HEK293T (cell line): ENCODE data around the gene LINC01488.

Experiments used
- CTCF ChIA-PET: fragments of 350-600 bp; formaldehyde crosslinking; extraction: SDS; loops from one replicate; lab custom pipeline; 2021; ENCODE audit warnings: antibody characterized with exemption, inconsistent platforms; lab: Yijun Ruan, JAX
- POLR2A ChIA-PET: fragments of 350-600 bp; formaldehyde crosslinking; extraction: SDS; loops from one replicate; lab custom pipeline; 2020; ENCODE audit warnings: antibody characterized with exemption, inconsistent platforms; lab: Yijun Ruan, JAX
- DNase-seq: peaks from one replicate; pipeline ENCODE4 v3.0.0; 2012; ENCODE audit warnings: mixed read lengths; ENCODE audit errors: extremely low spot score
- ARNT ChIP-seq: fragments of 450-650 bp; IDR thresholded peaks from 2 replicates; pipeline ENCODE4 v1.6.1; 2017; ENCODE audit warnings: mild to moderate bottlenecking
- BHLHE40 ChIP-seq: fragments of 450-650 bp; IDR thresholded peaks from 2 replicates; pipeline ENCODE4 v1.6.1; 2016; ENCODE audit warnings: mild to moderate bottlenecking, moderate library complexity, borderline replicate concordance
- CTBP1 ChIP-seq: fragments of 450-650 bp; IDR thresholded peaks from 2 replicates; pipeline ENCODE4 v1.6.1; 2016; ENCODE audit warnings: borderline replicate concordance
- ELF4 ChIP-seq: fragments of 450-650 bp; IDR thresholded peaks from 2 replicates; pipeline ENCODE4 v1.6.1; 2017; ENCODE audit warnings: antibody characterized with exemption
- FOXA1 ChIP-seq: fragments of 450-650 bp; IDR thresholded peaks from 2 replicates; pipeline ENCODE4 v1.6.1; 2016; ENCODE audit warnings: mild to moderate bottlenecking
- FOXK2 ChIP-seq: fragments of 450-650 bp; IDR thresholded peaks from 2 replicates; pipeline ENCODE4 v1.6.1; 2016; ENCODE audit warnings: mild to moderate bottlenecking
- FOXM1 ChIP-seq: fragments of 450-650 bp; IDR thresholded peaks from 2 replicates; pipeline ENCODE4 v1.6.1; 2017; ENCODE audit warnings: mild to moderate bottlenecking, borderline replicate concordance
- HDGF ChIP-seq: fragments of 450-650 bp; IDR thresholded peaks from 2 replicates; pipeline ENCODE4 v1.6.1; 2017; ENCODE audit warnings: antibody characterized with exemption, borderline replicate concordance
- L3MBTL2 ChIP-seq: fragments of 450-650 bp; conservative IDR thresholded peaks from 2 replicates; pipeline ENCODE4 v1.6.1; 2016; ENCODE audit warnings: mild to moderate bottlenecking
- LEF1 ChIP-seq: fragments of 450-650 bp; IDR thresholded peaks from 2 replicates; pipeline ENCODE4 v1.6.1; 2017; ENCODE audit warnings: mild to moderate bottlenecking, borderline replicate concordance
- NFRKB ChIP-seq: fragments of 450-650 bp; IDR thresholded peaks from 2 replicates; pipeline ENCODE4 v1.6.1; 2016; ENCODE audit warnings: mild to moderate bottlenecking, moderate library complexity
- SP1 ChIP-seq: fragments of 450-650 bp; IDR thresholded peaks from 2 replicates; pipeline ENCODE4 v1.6.1; 2017
- SUZ12 ChIP-seq: fragments of 450-650 bp; IDR thresholded peaks from 2 replicates; pipeline ENCODE4 v1.6.1; 2016; ENCODE audit warnings: mild to moderate bottlenecking
- TARDBP ChIP-seq: fragments of 450-650 bp; IDR thresholded peaks from 2 replicates; pipeline ENCODE4 v1.6.1; 2016
- ZNF384 ChIP-seq: fragments of 450-650 bp; IDR thresholded peaks from 2 replicates; pipeline ENCODE4 v1.6.1; 2016
- TF ChIP-seq, protein P1 (sequence below): fragments of 450-650 bp; IDR thresholded peaks from 2 replicates; pipeline ENCODE4 v1.6.1; 2016

Gene LINC01488

DNA sequence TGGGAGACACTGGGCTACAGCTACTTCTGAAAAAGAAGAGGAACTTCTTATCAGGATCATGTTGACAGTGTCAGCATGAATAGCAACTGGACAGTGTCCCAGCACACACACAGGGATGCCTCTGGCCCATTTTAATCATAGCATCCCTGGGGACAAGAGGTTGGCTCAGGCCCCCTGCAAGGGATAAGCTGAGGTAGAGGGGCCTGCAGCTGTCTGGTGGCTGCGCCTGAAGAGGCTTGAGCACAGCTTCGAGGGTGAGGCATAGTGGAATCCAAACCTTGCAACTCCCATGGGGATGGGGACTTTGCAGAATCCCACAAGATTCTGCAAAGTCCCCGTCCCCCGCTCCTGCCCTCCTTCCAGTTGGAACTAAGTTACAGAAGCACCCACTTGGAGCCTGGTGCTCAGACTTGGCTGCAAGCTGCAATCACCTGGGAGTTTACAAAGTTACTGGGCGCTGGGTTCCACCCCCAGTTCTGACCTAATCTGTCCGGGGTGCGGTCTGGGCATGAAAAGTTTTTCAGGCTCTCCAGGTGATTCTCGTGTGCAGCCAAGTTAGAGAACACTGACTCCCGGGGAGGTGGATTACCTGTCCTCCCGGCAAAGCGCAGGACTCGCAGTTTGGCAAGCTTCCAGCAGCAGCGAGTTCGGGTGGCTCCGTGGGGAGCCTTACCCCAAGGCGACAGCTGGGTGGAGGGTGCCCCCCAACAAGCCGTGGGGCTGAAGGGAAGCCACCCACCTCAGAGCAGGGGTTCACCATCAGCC is 16.0 kb upstream of the LINC01488 start:
- ChIA-PET CTCF (no interaction called here), POLR2A (no interaction called here)

DNA sequence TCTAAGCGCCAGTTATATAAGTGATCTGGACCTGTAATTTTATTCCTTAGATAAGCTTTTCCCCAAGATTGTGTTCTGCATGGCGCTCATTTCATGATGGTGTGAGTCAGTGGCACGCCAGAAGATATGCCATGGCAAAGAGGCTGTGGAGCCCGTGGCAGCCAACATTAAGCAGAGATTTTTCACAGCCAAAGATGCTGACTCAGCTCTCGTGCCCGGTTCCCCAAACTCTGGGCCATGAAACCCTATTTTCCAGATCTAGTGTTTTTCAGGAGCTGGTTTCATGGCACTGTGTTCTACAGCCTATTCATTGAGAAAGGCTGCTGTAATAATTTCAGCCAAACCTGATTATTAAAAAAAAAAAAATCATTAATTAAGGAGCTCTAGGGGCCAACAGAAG is 15.4 kb upstream of the LINC01488 start:
- TF ChIP-seq NFRKB (no peak), ELF4 (no peak), ARNT (no peak), BHLHE40 (no peak), FOXM1 (no peak), SUZ12 (no peak), TARDBP (no peak), L3MBTL2 (no peak), FOXA1 (no peak), LEF1 (no peak), SP1 (no peak), FOXK2 (no peak), ZNF384 (no peak), HDGF (no peak), CTBP1 (no peak)
- TF ChIP-seq, protein P1, sequence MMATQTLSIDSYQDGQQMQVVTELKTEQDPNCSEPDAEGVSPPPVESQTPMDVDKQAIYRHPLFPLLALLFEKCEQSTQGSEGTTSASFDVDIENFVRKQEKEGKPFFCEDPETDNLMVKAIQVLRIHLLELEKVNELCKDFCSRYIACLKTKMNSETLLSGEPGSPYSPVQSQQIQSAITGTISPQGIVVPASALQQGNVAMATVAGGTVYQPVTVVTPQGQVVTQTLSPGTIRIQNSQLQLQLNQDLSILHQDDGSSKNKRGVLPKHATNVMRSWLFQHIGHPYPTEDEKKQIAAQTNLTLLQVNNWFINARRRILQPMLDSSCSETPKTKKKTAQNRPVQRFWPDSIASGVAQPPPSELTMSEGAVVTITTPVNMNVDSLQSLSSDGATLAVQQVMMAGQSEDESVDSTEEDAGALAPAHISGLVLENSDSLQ: no peak
- ChIA-PET POLR2A (no interaction called here), CTCF (interaction anchor here (0.6 to 0.7 kb wide), 2 partner anchors 12 to 27 kb away, joined by 3 to 9 read pairs; no protein-coding TSS in a partner anchor)
- DNase-seq: no peak

More for the DNA sequence above, 16.0 kb upstream of the LINC01488 start:
- DNase-seq: no peak
- TF ChIP-seq L3MBTL2 (no peak), NFRKB (no peak), FOXK2 (no peak), BHLHE40 (no peak), LEF1 (no peak), SP1 (no peak)

DNA sequence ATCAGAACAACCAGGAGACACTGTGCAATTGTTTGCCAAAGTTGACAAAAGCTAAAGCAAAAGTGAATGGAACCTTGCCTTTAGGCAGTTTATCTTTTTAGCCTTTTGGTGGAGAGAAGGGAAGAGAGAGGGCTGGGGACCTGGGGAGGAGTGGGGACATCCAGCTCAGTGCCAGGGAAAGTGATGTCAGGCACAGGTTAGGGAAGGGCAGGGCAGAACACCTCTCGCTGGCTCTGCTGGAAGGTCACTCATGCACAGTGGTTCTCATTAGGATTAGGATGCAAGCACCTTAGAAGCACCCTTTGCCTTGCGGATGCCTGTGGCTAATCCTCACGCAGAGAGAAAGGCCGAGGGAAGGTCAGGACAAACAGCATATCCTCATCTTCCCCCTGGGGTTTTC is 14.3 kb upstream of the LINC01488 start:
- TF ChIP-seq, protein P1: no peak
- TF ChIP-seq ARNT: no peak
- TF ChIP-seq FOXM1: no peak
- no peak for TF ChIP-seq BHLHE40
- no peak for TF ChIP-seq CTBP1
- TF ChIP-seq ZNF384: no peak
- TF ChIP-seq LEF1: no peak
- TF ChIP-seq SP1: no peak
- no peak for TF ChIP-seq L3MBTL2
- no peak for TF ChIP-seq SUZ12
- TF ChIP-seq HDGF: no peak
- no peak for TF ChIP-seq ELF4
- no peak for TF ChIP-seq TARDBP
- CTCF ChIA-PET: no interaction called here
- POLR2A ChIA-PET: no interaction called here
- DNase-seq: no peak

DNA sequence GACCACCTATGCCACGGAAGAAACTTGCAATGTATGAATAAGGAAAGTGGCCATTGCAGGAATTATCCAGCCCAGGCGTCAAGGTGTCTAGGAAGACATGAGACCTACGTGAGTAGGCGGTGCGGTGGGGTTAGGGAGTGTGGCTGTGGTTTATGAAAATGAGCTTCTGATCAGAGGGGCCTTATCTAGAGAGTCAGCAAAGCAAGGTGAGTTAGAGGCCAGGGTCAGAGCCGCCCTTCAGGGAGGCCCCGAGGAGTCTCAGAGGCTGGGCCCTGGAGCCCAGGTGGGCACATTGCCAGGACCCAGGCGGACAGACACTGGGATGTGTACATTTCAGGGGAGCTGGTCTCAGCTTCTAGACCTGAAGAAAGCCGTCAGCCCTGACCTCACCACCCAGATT is 13.8 kb upstream of the LINC01488 start:
- TF ChIP-seq NFRKB: no peak
- TF ChIP-seq FOXK2: no peak
- TF ChIP-seq L3MBTL2: no peak
- no peak for TF ChIP-seq ZNF384
- no peak for TF ChIP-seq BHLHE40
- no peak for TF ChIP-seq SUZ12
- TF ChIP-seq TARDBP: no peak
- no peak for TF ChIP-seq CTBP1
- no peak for TF ChIP-seq ELF4
- DNase-seq: no peak
- ChIA-PET CTCF (no interaction called here), POLR2A (no interaction called here)

DNA sequence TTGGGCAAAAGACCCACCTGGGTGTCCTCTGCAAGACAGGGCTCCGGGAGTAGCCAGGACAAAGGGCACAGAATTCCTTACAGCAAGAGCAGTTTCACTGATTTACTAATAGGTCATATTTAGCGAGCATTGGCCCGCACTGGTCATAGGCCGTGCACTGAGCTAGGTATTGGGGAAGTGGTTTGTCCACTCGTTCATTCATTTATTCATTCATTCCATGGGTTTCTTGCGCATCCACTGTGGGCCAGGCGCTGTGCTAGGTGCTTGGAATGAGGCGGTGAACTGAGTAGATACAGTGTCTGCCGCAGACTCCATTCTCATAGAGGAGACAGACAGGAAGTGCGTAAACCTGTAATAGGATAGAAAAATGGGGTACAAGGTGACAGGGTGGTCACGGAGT is 13.2 kb upstream of the LINC01488 start:
- CTCF ChIA-PET: no interaction called here
- POLR2A ChIA-PET: no interaction called here
- no peak for DNase-seq
- TF ChIP-seq FOXK2 (no peak), TARDBP (no peak), HDGF (no peak), BHLHE40 (no peak), L3MBTL2 (no peak), SP1 (no peak), ARNT (no peak)

DNA sequence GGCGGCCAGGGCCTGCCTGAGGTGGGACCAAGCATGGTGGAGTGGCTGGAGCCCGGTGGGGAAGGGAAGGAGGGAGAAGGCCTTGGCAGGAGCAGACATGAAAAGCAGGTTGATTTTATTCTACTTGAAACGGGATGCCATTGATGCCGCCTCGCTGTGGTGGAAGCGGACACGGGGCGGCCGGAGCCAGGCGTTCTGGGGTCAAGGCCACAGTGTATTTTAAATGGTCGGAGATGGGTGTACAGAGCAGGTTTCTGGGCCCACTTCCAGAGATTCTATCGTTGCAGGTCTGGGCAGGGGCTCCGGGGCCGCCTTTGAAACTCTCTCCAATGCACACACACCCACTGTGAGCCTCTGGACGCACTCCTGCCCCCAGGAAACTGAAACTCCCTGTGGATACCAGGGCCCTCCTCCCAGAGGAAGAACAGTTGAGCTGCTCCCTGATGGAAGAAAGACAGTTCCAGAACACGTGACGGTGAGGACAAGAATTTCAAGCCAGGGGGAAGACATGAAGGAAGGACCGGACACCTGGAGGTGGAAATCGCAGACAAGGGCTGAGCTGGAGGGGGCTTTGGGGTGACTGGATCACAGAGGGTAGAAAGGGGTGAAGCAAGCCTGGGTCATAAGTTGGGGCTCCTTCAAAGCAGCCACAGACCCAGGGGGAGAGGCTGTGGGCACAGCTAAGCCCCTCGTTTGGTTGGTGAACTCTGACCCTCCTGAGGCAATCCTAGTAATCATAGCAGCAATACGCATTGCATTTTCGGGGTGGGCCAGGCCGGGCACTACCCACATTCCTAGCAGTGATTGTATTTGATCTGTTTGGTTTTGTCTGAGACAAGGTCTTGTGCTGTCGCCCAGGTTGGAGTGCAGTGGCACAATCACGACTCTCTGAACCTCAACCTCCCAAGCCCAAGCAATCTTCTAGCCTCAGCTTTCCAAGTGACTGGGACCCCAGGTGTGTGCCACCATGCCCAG is 12.3 kb upstream of the LINC01488 start:
- TF ChIP-seq NFRKB: no peak
- TF ChIP-seq CTBP1: no peak
- no peak for TF ChIP-seq HDGF
- no peak for TF ChIP-seq LEF1
- no peak for TF ChIP-seq SUZ12
- no peak for TF ChIP-seq ELF4
- POLR2A ChIA-PET: no interaction called here

More for the DNA sequence above, 12.3 kb upstream of the LINC01488 start:
- DNase-seq: no peak
- CTCF ChIA-PET: no interaction called here
